Mesenteric fat pad (tissue), 1 donor: ENCODE measurements around the gene EIPR1. TPM values are rescaled to one million over a fixed set of nuclear protein-coding genes. Genes with fewer than 3 reads are reported as not detected.
"Not testable (repeated sequence)": the region's sequence is repeated elsewhere in the genome, so short reads cannot be mapped to it uniquely, and the experiment has no call there.

Source experiments
- DNase-seq: peaks from one replicate; pipeline ENCODE4 v3.0.0-alpha.2; 2020; ENCODE audit warnings: low spot score
- total RNA-seq: library from RNA; stranded (reverse); fragmentation: NEBNext Ultra II Directional; extraction: Animal tissue kit (Norgen Biotek cat#: 25700); gene quantifications from one replicate; pipeline ENCODE4 v1.2.1, GENCODE V29; 2021
- donor health status: DM: yes; HTN: yes; CAD: no.

The EIPR1 gene
- total RNA-seq, 1 donor from 2014 or later = 16.3 TPM

DNA sequence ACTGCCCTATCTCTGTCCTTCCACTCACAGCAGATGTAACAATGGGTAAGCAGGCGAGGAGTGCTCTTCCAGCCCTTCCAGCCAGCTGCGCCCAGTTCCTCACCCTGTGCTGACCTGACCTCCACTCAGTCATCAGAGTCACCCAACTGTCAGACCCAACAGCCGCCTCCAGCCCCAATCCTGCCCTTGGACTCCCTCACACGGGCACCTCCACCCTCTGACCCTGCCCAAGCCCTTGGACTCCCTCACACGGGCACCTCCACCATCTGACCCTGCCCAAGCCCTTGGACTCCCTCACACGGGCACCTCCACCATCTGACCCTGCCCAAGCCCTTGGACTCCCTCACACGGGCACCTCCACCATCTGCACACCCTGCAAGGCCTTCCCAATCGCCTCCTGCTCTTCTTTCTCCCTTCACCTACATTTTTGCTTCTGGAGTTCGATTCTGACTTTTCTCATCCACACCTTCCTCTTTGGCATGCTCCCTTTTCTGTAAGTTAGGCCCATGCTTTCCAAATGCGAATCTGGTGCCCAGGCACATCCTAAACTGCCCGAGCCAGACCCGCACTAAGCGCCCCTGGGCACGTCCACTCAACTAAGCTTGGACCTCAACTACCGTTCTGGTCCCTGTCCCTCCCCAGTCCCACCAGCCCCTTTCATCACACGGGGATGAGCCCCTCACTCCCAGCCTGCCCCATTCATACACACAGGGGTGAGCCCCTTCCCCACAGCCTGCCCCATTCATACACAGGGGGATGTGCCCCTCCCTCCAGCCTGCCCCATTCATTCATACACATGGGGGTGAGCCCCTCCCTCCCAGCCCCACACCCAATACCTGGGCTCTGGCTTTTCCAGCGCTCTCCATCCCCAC lies 15.9 kb downstream of the EIPR1 start:
- no peak for DNase-seq

DNA sequence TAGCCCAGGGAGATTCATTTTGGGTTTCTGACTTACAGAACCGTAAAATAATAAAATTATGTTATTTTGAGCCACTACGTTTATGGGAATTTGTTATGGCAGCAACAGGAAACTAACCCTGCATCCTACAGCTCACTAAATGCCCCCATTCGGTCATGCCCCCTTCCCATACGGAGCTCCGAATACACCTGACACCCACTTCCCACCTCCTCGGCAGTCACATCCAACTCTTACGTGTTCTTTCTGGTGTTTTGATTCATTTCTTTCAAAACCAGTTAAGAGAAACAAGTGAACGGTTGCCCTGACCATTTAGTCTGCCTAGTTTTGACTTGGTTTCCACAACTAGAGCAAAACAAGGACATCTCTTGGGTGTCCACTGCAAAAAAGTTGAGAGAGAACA lies 19.7 kb downstream of the EIPR1 start:
- DNase-seq = no peak

GRCh38 chr2:3357446-3357845 lies 20.2 kb downstream of the EIPR1 start:
- DNase-seq = not testable (repeated sequence)

- no peak for DNase-seq
Observed at GRCh38 chr2:3356799-3357198, 20.8 kb downstream of the EIPR1 start.

GRCh38 chr2:3355951-3356569 lies 21.6 kb downstream of the EIPR1 start:
- DNase-seq = no peak

GRCh38 chr2:3354986-3355385 lies 22.6 kb downstream of the EIPR1 start:
- DNase-seq = no peak

GRCh38 chr2:3349211-3349693 lies 28.4 kb downstream of the EIPR1 start:
- no peak for DNase-seq

DNA sequence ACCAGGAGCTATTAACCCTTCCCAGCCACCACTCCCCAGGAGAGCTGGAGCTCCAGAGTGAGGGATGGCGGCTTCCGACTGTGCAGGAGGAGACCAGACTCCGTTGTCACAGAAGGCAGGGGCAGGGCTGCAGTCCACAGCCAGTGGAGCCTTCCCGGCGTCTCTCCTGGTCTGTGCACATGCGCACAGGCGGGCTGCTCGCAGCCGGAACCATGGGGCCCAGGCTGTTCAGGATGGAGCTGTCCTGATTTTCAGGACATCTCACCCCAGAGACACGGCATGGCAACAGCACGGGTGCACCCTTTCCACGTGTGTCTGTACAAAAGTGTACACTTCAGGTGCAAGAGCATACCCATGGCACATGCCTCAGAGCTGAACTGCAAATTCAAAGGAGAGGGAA lies 28.9 kb downstream of the EIPR1 start:
- no peak for DNase-seq

- DNase-seq = no peak
Observed at GRCh38 chr2:3345621-3346020, 32.0 kb downstream of the EIPR1 start.

DNA sequence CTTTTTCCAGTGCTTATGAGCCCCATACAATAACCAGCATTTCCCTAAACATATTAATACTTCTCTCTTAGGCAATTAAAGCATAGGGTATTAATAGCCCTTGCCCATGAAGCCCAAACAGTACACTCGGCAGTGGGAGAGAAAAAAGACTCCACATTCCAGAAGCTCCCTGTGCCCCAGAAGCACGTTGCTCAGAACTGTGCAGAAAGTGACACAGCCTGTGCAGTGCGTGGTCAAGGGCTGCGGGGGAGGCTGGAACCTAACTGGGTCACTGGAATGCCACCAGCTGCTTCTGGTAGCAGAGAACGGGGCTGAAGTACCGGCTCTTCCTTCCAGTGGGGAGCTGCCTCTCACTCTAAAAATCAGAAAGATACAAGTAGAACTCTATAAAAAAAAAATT lies 32.7 kb downstream of the EIPR1 start:
- DNase-seq = no peak

- no peak for DNase-seq
Observed at GRCh38 chr2:3343012-3343411, 34.6 kb downstream of the EIPR1 start.

DNA sequence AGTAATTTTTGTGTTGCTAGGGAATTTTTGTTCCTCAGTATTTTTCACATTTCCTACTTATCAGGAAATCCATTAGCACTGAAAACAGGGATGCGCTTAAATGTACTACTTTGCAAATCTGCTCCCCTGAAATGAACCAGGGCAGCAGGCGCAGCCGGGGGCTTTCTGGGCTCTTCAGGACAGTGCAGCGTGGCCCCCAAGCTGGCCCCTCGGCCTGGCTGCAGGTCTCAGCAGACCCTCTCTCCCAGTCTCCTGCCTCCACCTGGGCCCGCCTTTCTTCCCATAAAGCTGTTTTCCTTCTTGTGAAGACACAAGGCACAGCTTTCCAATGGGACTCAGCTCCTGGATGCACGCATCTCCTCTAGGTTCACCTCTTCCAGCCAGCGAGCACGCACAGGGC lies 35.3 kb downstream of the EIPR1 start:
- peak; percentile 37 for DNase-seq

DNA sequence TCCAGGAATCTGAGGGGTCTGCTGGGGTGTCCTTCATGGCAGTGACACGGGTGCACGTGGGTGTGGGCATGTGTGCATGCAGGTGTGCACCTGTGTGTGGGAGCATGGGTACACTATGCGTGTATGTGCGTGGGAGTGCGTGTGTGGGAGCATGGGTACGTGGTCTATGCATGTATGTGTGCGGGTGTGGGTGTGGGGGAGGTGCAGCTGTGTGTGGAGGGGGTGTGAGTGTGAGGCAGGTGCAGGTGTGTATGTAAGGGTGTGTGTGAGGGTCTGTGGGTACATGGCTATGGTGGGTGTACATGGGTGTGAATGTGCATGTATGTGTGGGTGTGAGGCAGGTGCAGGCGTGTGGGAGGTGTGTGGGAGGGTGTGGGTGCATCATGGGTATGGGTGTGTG lies 36.3 kb downstream of the EIPR1 start:
- peak; percentile 81 for DNase-seq

DNA sequence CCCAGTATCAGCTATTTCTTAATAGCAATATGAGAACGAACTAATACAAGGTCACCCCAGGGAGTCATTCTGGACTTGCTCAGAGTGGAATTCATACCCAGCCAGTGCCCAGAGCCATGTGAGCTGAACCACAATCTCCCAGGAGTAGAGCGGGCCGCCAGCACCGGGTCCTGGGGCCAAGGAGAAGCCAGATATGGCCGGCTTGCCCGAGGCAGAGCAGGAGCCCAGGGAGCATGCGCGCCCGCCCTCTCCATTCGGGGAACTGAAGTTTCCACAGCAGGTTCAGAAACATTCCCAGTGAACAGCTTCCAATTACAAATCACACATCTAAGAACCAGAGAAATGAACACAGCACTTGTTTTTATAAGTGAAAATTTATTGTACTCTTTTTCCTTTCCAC lies 37.5 kb downstream of the EIPR1 start:
- DNase-seq = no peak

DNA sequence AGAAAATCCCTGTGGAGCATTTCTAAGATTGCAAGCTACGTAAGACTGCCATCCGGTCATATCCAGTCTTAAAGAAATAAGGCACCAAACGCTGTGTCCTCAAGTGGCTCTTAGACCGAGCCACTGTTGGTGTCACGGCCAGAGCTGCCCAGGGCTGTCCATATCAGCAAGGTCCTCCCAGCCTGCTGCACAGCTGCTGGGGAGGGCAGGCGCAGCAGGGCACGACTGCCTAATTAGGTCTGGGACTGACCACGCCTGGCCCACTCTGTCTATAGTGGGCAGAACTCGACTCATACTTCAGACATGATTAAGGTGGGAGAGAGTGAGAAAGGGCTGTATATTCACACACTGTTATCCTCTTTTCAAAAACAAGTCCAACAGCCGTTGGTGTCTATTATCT lies 39.3 kb downstream of the EIPR1 start:
- no peak for DNase-seq

GRCh38 chr2:3336844-3337243 lies 40.8 kb downstream of the EIPR1 start:
- no peak for DNase-seq

- DNase-seq = no peak
Observed at GRCh38 chr2:3334392-3335345, 42.9 kb downstream of the EIPR1 start.

- no peak for DNase-seq
Observed at GRCh38 chr2:3332133-3332532, 45.5 kb downstream of the EIPR1 start.

- peak; percentile 62 for DNase-seq
Observed at GRCh38 chr2:3329491-3329890, 48.1 kb downstream of the EIPR1 start.

DNA sequence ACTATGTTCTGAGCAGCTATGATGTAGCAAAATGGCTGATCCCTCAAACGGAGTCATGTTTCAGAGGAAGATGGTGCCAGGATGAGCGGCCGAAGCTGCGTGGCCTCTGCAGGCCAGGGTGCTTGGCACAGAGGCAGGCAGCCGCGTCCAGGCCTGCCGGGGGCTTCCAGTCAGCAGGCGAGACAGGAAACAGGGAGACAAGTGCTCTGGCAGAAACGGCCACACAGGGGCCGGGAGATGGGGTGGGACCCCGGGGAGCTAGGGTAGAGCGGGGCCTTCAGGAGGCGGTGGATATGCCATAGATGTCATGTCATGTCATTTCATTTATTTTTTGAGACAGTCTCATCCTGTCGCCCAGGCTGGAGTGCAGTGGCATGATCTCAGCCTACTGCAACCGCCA lies 50.7 kb downstream of the EIPR1 start:
- no peak for DNase-seq

DNA sequence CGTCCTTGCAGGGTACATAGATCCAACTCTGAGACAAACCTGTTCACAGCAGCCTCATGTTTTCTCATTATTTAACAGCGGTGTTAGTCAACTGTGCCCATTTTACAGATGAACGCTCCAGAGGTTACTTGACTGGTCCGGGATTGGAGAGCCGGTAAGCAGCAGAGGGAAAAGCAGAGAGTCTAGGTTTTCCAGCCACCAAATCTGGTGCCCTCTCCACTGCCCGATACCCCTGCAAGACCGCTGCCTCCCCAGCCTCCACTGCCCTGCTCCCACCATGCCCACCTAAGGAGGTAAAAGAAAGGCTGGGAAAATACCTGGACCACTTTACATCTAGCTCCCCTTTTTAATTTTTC lies 51.5 kb downstream of the EIPR1 start:
- peak; percentile 30 for DNase-seq
